HepG2 (cell line): ENCODE data around the gene TOP2A. TPM values are rescaled to one million over a fixed set of nuclear protein-coding genes. Genes with fewer than 3 reads are reported as not detected.

Experiments used
- BCLAF1 ChIP-seq: fragments of 450-650 bp; IDR thresholded peaks from 2 replicates; pipeline ENCODE4 v1.6.1; 2017; ENCODE audit warnings: mild to moderate bottlenecking
- HMG20A ChIP-seq: IDR thresholded peaks from 2 replicates; pipeline ENCODE4 v1.6.1; 2016; ENCODE audit warnings: borderline replicate concordance
- HNF4G ChIP-seq, 2 experiments: sonication (generic) in 1 of 2; formaldehyde crosslinking in 1 of 2; IDR thresholded peaks; 2 replicates each; pipeline versions ENCODE4 v1.4.0 to v1.6.1; 2011 to 2020; ENCODE audit warnings: borderline replicate concordance in 2 of 2, low read depth in 2 of 2, mild to moderate bottlenecking in 2 of 2, low read length in 1 of 2, missing genetic modification reagents in 1 of 2, moderate library complexity in 1 of 2
- LRRFIP1 ChIP-seq: sonication (generic); formaldehyde crosslinking; conservative IDR thresholded peaks from 2 replicates; pipeline ENCODE4 v1.4.0; 2020; ENCODE audit warnings: missing genetic modification reagents
- MIER2 ChIP-seq: IDR thresholded peaks from 2 replicates; pipeline ENCODE4 v1.6.1; 2016; ENCODE audit warnings: missing biosample characterization, missing genetic modification reagents
- MLXIP ChIP-seq: sonication (generic); formaldehyde crosslinking; IDR thresholded peaks from 2 replicates; pipeline ENCODE4 v1.9.0; 2021; ENCODE audit warnings: missing genetic modification reagents, borderline replicate concordance
- NR2F1 ChIP-seq, 2 experiments: fragments of 450-650 bp in 1 of 2; formaldehyde crosslinking in 1 of 2; IDR thresholded peaks; 2 replicates each; pipeline versions ENCODE4 v1.5.0 to v1.6.1; 2016 to 2020; ENCODE audit warnings: mild to moderate bottlenecking in 1 of 2, missing compliant biosample characterization in 1 of 2, missing genetic modification reagents in 1 of 2, moderate library complexity in 1 of 2
- RNF2 ChIP-seq: fragments of 450-650 bp; conservative IDR thresholded peaks from 2 replicates; pipeline ENCODE4 v1.6.1; 2016; ENCODE audit warnings: low read depth
- ZNF253 ChIP-seq: sonication (generic); formaldehyde crosslinking; IDR thresholded peaks from 2 replicates; pipeline ENCODE4 v1.8.0; 2022; ENCODE audit warnings: mild to moderate bottlenecking, missing genetic modification reagents, borderline replicate concordance
- ZNF44 ChIP-seq: sonication (generic); formaldehyde crosslinking; IDR thresholded peaks from 2 replicates; pipeline ENCODE4 v1.5.1; 2020; ENCODE audit warnings: mild to moderate bottlenecking, missing genetic modification reagents
- ZNF790 ChIP-seq: sonication (generic); formaldehyde crosslinking; IDR thresholded peaks from 2 replicates; pipeline ENCODE4 v1.8.0; 2022; ENCODE audit warnings: missing genetic modification reagents, mild to moderate bottlenecking, borderline replicate concordance
- polyA plus RNA-seq, 8 experiments: library from polyadenylated mRNA; depleted of rRNA in 3 of 8; stranded (reverse) in 7 of 8; unstranded in 1 of 8; fragments of >200 nt; fragmentation: Illumina TruSeq in 4 of 8; extraction: Trizol in 4 of 8; gene quantifications; 2 replicates each; pipeline versions ENCODE4 v1.2.1 to v1.2.3, GENCODE V29; 2011 to 2016; ENCODE audit warnings: low read depth in 4 of 8, missing spikeins in 1 of 8, mixed read lengths in 1 of 8; ENCODE audit not compliant: insufficient read depth in 1 of 8
- total RNA-seq, 5 experiments: library from RNA; depleted of rRNA; stranded (reverse); fragments of >200 nt; fragmentation: Illumina TruSeq; extraction: Trizol; gene quantifications; 2 replicates each; pipeline ENCODE4 v1.2.3, GENCODE V29; 2016; ENCODE audit warnings: low read depth in 1 of 5
- TF ChIP-seq, protein P1 (sequence below): sonication (generic); formaldehyde crosslinking; IDR thresholded peaks from 2 replicates; pipeline ENCODE4 v1.4.0; 2020; ENCODE audit warnings: missing genetic modification reagents, borderline replicate concordance

The TOP2A gene
- total and polyA plus RNA-seq, 2 of the 13 experiments (the other 11 are each of a cell fraction or from before 2014, with no cell fraction given) = 108 to 327 TPM

DNA sequence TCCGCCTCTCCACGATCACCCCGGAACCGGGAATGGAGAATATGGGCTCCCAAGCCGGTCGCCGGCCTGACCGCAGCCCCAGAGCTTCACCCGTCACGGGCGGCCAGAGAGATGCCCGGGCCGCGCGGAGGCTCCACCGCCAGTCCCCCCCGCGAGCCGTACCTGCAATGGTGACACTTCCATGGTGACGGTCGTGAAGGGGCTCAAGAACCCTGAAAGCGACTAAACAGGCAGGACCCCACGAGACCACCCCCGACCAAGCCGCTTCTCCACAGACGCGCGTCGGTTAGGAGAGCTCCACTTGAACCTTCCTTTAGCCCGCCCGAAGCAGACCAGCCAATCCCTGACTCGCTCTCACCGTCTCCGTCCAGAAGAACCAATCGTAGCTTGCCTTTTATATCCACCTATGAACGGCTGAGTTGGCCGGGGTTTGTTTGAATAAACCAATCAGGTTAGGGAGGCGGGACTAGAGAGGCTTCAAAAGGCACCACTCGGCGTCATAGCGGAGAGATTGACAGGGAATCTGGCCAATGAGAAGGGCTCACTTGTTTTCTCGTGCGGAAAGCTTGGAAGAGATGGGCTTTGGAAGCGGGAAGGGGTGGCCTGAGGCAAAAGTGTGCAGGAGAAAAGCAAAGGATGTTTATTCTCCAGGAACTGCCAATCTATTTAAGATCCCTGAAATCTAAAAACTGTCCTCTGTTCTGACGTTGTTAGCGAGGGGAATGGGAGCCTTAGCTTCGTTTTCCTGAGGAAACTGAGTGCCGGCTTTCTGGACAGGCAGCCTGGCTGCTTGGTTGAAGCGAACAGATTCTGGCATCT lies at the start of gene TOP2A (continued):
- TF ChIP-seq LRRFIP1 (no peak), BCLAF1 (no peak), MLXIP (CRISPR knock-in tag) (no peak), RNF2 (no peak; the same call in 1 of the 2 replicates), ZNF253 (peak; percentile 64; the same call in 1 of the 2 replicates), HNF4G (IDR thresholded peaks at IDR 0.05; ENCODE audit: borderline replicate concordance, low read depth, low read length) (no peak), HNF4G (CRISPR knock-in tag; IDR thresholded peaks at IDR 0.05; ENCODE audit: borderline replicate concordance, low read depth) (no peak), NR2F1 (CRISPR knock-in tag; IDR thresholded peaks at IDR 0.05) (no peak), ZNF790 (no peak), MIER2 (CRISPR knock-in tag) (no peak), HMG20A (CRISPR knock-in tag) (no peak), ZNF44 (CRISPR knock-in tag) (peak; percentile 73)
- TF ChIP-seq, protein P1, sequence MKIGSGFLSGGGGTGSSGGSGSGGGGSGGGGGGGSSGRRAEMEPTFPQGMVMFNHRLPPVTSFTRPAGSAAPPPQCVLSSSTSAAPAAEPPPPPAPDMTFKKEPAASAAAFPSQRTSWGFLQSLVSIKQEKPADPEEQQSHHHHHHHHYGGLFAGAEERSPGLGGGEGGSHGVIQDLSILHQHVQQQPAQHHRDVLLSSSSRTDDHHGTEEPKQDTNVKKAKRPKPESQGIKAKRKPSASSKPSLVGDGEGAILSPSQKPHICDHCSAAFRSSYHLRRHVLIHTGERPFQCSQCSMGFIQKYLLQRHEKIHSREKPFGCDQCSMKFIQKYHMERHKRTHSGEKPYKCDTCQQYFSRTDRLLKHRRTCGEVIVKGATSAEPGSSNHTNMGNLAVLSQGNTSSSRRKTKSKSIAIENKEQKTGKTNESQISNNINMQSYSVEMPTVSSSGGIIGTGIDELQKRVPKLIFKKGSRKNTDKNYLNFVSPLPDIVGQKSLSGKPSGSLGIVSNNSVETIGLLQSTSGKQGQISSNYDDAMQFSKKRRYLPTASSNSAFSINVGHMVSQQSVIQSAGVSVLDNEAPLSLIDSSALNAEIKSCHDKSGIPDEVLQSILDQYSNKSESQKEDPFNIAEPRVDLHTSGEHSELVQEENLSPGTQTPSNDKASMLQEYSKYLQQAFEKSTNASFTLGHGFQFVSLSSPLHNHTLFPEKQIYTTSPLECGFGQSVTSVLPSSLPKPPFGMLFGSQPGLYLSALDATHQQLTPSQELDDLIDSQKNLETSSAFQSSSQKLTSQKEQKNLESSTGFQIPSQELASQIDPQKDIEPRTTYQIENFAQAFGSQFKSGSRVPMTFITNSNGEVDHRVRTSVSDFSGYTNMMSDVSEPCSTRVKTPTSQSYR = no peak
